Urinary bladder (tissue), 4 donors: ENCODE data around the gene BEND5. TPM values are rescaled to one million over a fixed set of nuclear protein-coding genes. Genes with fewer than 3 reads are reported as not detected.

Experiments
- DNase-seq: peaks from one replicate; pipeline ENCODE4 v3.0.0-alpha.2; 2015; ENCODE audit errors: extremely low spot score
- H3K27ac ChIP-seq: one replicate; pipeline ENCODE4 v1.5.1; 2013; ENCODE audit warnings: low read depth, mild to moderate bottlenecking, moderate library complexity
- H3K36me3 ChIP-seq: one replicate; pipeline ENCODE4 v1.6.1; 2013; ENCODE audit warnings: mild to moderate bottlenecking, moderate library complexity; ENCODE audit not compliant: insufficient read depth
- H3K4me1 ChIP-seq: one replicate; pipeline ENCODE4 v1.6.1; 2013; ENCODE audit warnings: mild to moderate bottlenecking, moderate library complexity; ENCODE audit not compliant: insufficient read depth
- H3K4me3 ChIP-seq: one replicate; pipeline ENCODE4 v1.5.1; 2013; ENCODE audit warnings: low read depth, low read length
- WGBS: extraction: QIAGEN DNeasy Blood & Tissue Kit; methylation state at CpG from one replicate; pipeline ENCODE4 v1.1.7; 2013; 5-methylcytosine and 5-hydroxymethylcytosine counted together
- polyA plus RNA-seq: library from polyadenylated mRNA; stranded (reverse); fragments of 200-250 nt; gene quantifications from one replicate; pipeline ENCODE4 v1.2.3, GENCODE V29; 2013
- total RNA-seq: library from RNA; depleted of rRNA; stranded (reverse); fragments of >200 nt; gene quantifications from one replicate; pipeline ENCODE4 v1.2.3, GENCODE V29; 2014
- donor health status: healthy with polysubstance abuse.
- donor health status: healthy.

BEND5 gene
- total and polyA plus RNA-seq, 2 donors = 10.3 to 10.8 TPM

DNA sequence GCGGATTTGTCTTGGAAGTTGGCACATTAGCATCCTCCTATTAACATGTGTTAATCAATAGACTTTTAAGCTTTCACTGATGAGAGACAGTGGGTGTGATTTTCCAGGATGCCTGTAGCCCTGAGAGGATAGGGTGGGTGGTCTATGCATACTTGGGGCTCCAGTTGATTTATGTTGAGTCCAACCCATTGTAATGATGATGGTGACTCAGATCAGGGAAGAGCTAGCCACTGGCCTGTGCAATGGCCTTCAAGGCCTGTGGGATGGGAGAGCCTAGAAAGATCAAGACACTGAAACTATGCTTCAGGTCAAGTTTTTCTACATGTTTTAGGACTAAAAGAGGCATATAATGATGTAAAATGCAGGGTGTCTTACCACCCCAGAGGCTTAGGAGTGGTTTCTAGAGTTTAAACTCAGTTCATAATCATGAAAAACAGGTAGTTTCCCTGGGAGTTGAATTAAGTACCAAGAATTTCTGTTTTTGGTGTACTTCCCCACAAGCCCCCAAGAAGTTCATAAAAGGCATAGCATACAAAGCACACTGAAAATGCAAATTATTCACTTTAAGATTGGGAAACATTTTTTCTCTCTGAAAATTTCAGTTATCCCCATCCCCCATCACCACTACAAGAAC, 19.9 kb downstream of the BEND5 start:
- DNase-seq = no peak
- Histone ChIP-seq H3K36me3 (no peaks in the 10 kb centered on the region), H3K4me3 (no peak overlapping the region), H3K27ac (no peak overlapping the region), H3K4me1 (no peaks in the 10 kb centered on the region)
- WGBS = 98% methylated on average over 1 of the region's 1 CpG

DNA sequence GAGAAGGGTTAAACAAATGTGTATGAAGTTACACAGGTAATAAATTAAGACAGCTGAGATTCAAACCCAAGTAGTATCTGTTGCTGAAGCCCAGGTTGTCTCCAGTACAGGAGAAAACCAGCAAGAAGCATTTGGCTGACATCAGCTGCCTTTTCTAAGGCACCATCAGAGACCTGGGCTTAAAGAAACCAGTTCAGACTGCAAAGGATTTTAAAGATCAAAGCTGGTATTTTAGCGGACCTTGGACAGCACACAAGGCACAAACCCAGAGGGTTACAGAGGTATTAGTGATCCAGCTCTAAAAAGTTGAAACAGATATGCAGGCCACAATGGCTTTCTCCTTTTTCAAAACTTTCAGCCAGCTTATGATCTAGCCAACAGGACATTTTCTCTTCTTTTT, 23.4 kb downstream of the BEND5 start:
- no peak for DNase-seq
- Histone ChIP-seq H3K4me3 (no peak overlapping the region), H3K4me1 (no peaks in the 10 kb centered on the region), H3K27ac (no peak overlapping the region), H3K36me3 (no peaks in the 10 kb centered on the region)
- 46% methylated on average over 1 of the region's 1 CpG for WGBS

DNA sequence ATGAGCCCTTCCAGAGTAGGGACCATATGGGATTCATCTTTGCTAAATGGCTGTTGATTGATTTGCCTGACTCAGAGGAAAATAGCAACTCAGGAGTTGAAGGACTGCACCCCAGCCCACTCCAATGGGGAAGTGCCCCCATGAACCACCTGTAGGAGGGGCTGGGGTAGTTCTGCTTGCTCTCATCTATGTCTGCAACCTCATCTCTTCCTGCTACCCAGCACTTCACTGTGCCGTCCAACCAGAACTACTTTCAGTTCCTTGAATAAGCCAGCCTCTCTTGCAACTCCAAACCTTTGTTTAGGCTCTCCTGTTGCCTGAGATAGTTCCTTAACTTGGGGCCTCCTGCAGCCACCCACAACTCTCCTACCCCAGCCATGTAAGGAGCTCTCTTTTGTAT, 26.6 kb downstream of the BEND5 start:
- WGBS = 91% methylated on average over 1 of the region's 1 CpG
- H3K27ac ChIP-seq = no peak overlapping the region
- H3K4me1 ChIP-seq = no peaks in the 10 kb centered on the region
- no peak for DNase-seq
- no peak overlapping the region for H3K4me3 ChIP-seq
- H3K36me3 ChIP-seq = no peaks in the 10 kb centered on the region

DNA sequence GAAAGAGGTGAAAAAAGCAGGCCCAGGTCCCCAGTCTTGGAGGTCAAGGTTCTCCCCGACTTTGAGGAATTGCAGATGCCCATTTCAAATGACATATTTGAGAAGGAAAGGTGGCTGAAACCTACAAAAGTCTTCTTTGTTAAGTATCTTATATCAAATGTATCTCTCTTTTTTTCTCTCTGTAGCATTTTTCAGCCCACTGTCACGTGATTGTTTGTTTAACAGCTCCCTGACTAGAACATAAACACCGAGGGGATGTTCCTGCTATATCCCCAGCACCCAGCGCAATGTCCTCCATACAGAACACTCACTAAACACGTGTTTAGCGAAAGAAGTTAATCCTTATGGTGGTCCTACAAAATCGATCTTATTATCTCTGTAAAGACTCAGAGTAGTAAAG, 27.6 kb downstream of the BEND5 start:
- WGBS = 72% methylated on average over 7 of the region's 7 CpGs
- no peak for DNase-seq
- Histone ChIP-seq H3K4me1 (no peaks in the 10 kb centered on the region), H3K27ac (no peak overlapping the region), H3K4me3 (no peak overlapping the region), H3K36me3 (no peaks in the 10 kb centered on the region)

DNA sequence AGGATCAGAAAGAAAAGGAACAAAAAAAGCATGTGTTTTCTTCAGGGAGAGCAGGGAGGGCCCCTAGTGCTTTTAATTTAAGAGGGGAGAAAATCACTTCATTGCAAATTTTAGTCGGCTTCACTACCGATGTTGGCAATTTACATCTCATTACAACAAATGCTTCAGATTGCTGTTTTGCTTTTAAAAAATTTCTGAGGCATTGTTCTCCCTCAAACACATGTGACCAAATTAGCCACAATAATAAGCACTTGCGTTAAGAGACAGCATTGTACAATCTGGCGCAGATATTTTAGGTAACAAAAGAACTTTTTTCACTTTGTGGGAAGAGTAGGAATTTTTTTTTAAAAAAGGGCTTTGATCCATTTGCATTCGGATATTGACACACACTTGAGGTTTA, 29.8 kb downstream of the BEND5 start:
- DNase-seq = no peak
- H3K4me1 ChIP-seq = no peaks in the 10 kb centered on the region
- H3K4me3 ChIP-seq = no peak overlapping the region
- 92% methylated on average over 5 of the region's 5 CpGs for WGBS
- H3K27ac ChIP-seq = no peak overlapping the region
- H3K36me3 ChIP-seq = no peaks in the 10 kb centered on the region

DNA sequence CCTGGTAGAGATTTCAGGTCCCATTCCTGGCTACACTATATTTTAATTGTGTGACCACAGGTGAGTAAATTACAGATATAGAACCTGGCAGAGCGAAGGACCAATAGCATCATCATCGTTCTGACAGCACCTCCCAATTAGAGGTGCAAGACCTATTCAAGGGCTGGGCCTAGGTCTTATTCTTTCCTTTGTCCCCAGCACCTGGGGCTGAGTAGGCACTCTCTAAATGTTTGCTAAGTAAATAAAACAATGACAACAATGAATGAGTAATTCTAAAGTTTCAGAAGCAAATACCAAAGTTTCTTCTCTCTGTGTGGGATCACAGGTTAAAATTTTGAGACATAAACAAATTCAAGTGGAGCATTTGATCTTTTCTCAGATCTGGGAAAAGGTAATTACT, 32.7 kb downstream of the BEND5 start:
- no peaks in the 10 kb centered on the region for H3K4me1 ChIP-seq
- no peaks in the 10 kb centered on the region for H3K36me3 ChIP-seq
- DNase-seq = no peak
- H3K27ac ChIP-seq = no peak overlapping the region
- WGBS = 92% methylated on average over 2 of the region's 2 CpGs
- H3K4me3 ChIP-seq = no peak overlapping the region

DNA sequence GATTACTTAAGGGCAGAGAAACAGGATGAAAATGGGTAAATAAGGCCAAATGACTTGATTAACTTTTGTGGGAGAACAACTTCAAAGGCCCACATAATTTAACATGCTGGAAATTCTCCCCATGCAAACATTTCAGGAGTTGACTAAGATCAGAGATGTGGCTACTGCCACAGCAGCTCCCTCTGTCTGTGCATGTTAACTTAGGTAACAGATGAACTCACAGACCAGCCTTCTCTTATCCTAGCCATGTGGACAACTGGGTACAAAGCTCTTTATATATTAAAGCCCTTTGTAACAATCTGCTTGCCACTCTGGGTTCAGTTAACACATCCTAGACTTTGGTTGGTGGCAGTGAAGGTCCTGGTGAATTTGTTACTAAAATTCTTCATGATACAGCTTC, 33.2 kb downstream of the BEND5 start:
- Histone ChIP-seq H3K27ac (no peak overlapping the region), H3K4me1 (peaks cover 2% of the 10 kb centered on the region), H3K36me3 (no peaks in the 10 kb centered on the region), H3K4me3 (no peak overlapping the region)
- DNase-seq = no peak

DNA sequence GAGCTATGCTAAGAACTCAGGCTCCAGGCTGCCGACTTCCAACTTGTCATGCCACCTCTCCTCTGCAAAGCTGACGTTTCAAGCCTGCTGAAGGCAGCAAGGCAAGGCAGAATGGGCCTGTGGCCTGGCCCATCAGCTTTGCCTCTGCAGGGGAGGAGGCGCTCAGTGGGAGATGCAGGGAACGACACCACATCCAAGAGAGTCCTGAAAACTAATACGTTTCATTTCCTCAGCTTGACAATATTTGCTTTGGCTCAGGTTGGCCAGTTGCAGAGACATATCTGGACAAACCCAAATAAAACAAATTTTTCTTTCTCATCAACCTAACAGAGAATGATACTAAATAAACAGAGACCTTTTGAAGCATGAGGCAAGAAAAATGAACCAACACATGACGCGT, 35.3 kb downstream of the BEND5 start:
- 93% methylated on average over 7 of the region's 7 CpGs for WGBS
- Histone ChIP-seq H3K36me3 (no peaks in the 10 kb centered on the region), H3K4me1 (peaks cover 2% of the 10 kb centered on the region), H3K4me3 (no peak overlapping the region), H3K27ac (no peak overlapping the region)
- no peak for DNase-seq

DNA sequence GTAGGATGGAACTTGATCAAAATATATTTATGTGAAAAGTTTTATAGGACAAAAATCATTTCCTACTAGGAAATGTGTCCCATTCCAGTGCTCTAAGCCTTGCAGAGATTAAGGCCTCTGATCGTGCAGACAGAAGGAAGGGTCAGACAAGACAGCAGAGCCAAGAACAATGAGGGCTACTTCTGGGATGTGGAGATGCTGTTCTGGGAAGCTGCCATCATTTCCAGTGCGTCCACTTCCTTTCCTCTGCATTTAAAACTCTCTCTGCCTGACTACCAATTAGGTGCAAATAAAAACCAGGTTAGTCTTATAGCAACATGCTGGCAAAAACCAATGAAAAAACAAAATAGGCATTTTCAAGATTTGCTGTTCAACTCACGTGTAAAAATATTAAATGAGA, 36.1 kb downstream of the BEND5 start:
- DNase-seq = no peak
- Histone ChIP-seq H3K27ac (no peak overlapping the region), H3K4me1 (peaks cover 2% of the 10 kb centered on the region), H3K4me3 (no peak overlapping the region), H3K36me3 (no peaks in the 10 kb centered on the region)
- WGBS = 64% methylated on average over 3 of the region's 3 CpGs

DNA sequence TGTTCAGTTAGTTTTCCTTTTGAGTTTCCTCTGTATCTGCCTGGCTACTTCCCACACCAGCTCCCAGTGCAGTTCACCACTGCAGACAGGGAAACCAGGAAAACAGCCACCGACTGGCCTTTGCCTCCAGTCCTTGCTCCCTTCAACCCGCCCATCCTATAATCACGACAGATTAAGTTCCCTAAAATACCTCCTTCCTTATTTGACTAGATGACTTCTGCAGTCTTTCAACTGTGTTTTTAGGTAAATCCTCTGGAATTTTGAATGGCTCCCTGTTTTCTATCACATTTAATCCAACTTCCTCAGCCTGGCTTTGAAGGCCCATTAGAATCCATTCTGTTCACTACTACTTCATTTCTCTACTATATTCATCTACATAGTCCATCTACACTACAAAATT, 37.6 kb downstream of the BEND5 start:
- Histone ChIP-seq H3K4me3 (no peak overlapping the region), H3K27ac (no peak overlapping the region), H3K4me1 (peaks cover 2% of the 10 kb centered on the region), H3K36me3 (no peaks in the 10 kb centered on the region)
- no peak for DNase-seq
- WGBS = 39% methylated on average over 3 of the region's 3 CpGs

DNA sequence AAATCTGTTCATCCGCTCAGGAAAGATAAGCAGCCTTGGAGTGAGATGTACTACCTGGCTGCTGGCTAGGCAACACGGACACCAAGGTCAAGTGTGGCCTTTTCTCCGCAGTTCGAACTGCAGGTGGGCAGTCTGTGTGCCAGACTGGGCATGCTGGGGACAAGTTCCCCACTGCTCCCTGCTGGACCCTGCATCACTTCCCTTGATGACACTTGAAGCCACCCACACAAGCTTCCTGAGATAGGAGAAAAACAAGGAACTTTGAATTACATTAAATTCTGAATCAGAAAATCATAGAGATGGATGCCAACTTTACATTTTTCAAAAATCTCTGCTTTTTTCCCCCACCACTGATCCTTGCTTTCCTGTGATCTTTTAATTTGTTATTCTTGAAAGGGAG, 38.3 kb downstream of the BEND5 start:
- Histone ChIP-seq H3K36me3 (no peaks in the 10 kb centered on the region), H3K4me3 (no peak overlapping the region), H3K4me1 (peaks cover 2% of the 10 kb centered on the region), H3K27ac (no peak overlapping the region)
- no peak for DNase-seq
- WGBS = 90% methylated on average over 4 of the region's 4 CpGs

DNA sequence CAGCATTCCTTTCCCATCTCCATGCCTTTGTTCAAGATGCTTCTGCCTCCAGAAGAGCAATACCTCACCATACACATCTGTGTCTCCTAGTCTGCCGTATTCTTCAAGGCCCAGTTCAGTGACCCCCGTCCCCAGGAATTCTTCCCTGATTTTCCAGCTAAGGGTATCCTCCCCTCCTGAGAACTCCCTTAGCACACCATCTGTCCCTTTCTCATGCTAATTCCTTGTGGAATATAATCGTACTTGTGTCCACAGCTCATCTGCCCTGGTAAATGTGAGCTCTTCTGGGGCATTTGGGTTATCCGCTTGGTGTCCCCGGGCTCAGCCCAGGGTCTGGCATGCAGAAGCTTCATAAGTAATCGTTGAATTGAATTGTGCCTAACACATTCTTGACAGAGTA, 40.9 kb downstream of the BEND5 start:
- Histone ChIP-seq H3K36me3 (no peaks in the 10 kb centered on the region), H3K4me3 (no peak overlapping the region), H3K27ac (no peak overlapping the region), H3K4me1 (peaks cover 2% of the 10 kb centered on the region)
- no peak for DNase-seq
- 95% methylated on average over 6 of the region's 6 CpGs for WGBS

DNA sequence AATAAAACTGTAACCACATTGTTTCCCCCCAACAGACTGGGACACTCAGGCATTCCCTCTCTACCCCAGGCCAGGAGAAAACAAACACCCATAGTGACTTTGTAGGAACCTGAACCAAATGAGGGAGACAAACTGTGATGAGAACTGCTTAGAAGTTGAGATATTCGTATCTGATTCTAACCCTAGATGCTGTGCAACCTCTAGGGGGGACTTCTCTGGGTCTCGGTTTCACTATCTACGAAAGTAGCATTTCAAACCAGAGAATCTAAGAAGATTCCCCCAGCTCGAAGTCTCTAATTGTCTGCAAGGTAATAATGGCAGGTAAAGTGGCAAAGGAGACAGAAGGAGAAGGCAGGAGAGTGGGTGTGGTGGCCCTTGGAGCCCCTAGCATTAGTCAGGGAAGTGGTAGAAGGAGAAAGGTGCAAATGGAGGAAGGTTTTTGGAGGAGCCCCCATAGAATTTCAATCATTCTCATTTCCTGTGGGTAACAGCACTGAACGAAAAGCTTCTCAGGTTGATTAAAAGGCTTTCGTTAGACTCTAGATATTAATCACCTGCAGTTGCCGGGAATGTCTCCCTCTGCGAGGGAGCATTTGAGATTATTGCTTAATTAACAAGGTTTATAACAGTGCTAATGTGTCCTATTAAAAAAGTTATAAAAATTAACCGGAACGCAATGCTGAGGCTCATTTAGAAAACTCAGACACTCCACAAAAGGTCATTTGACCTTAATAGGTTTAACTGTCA, 46.4 kb downstream of the BEND5 start:
- 84% methylated on average over 10 of the region's 10 CpGs for WGBS
- no peak overlapping the region for H3K27ac ChIP-seq
- H3K4me1 ChIP-seq = no peaks in the 10 kb centered on the region
- no peaks in the 10 kb centered on the region for H3K36me3 ChIP-seq
- no peak overlapping the region for H3K4me3 ChIP-seq
- DNase-seq = no peak

DNA sequence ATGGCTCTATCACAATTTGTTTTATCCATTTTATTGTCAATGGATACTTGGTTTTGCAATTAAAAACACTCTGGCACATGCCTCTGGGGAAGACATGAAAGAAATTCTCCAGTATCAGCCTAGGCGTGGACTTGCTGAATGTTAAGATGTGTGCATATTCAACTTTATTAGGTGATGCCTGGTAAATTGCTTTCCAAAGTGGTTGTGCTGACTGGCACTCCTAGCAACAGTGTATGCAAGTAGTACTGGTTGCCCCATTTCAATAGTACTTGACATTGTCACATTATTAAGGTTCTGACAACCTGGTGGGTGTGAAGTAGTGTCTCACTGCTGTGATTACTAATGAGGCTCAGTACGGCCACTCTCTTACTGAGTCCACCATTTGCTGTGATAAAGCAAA, 48.1 kb downstream of the BEND5 start:
- H3K4me3 ChIP-seq = no peak overlapping the region
- WGBS = 96% methylated on average over 2 of the region's 2 CpGs
- no peaks in the 10 kb centered on the region for H3K36me3 ChIP-seq
- no peak overlapping the region for H3K27ac ChIP-seq
- H3K4me1 ChIP-seq = no peaks in the 10 kb centered on the region
- no peak for DNase-seq
